SIG-M5 treated with dmso at 0.1 percent for 504 hours (cell line): ENCODE data around the gene MAD1L1.
"Not testable (repeated sequence)": the region's sequence is repeated elsewhere in the genome, so short reads cannot be mapped to it uniquely, and the experiment has no call there.

ENCODE experiments used
- DNase-seq: peaks from one replicate; lab custom pipeline; 2025; ENCODE audit not compliant: unreplicated experiment; lab: John Stamatoyannopoulos, UW

MAD1L1 gene

GRCh38 chr7:1827521-1827981 lies 405.2 kb downstream of the MAD1L1 start:
- not testable (repeated sequence) for DNase-seq

- not testable (repeated sequence) for DNase-seq
These were observed 405.8 kb downstream of the MAD1L1 start for GRCh38 chr7:1826931-1827330.

- no peak for DNase-seq
These were observed 406.6 kb downstream of the MAD1L1 start for GRCh38 chr7:1825897-1826741.

GRCh38 chr7:1825647-1825896 lies 407.2 kb downstream of the MAD1L1 start:
- not testable (repeated sequence) for DNase-seq

- DNase-seq, result not testable (repeated sequence)
These were observed 407.7 kb downstream of the MAD1L1 start for GRCh38 chr7:1824882-1825646.

- DNase-seq, result not testable (repeated sequence)
These were observed 408.4 kb downstream of the MAD1L1 start for GRCh38 chr7:1824151-1824881.

- DNase-seq, result no peak
These were observed 409.2 kb downstream of the MAD1L1 start for GRCh38 chr7:1823376-1824150.

GRCh38 chr7:1819259-1819841 lies 413.4 kb downstream of the MAD1L1 start:
- no peak for DNase-seq

GRCh38 chr7:1818575-1819258 lies 414.0 kb downstream of the MAD1L1 start:
- no peak for DNase-seq

- DNase-seq, result no peak
These were observed 415.6 kb downstream of the MAD1L1 start for GRCh38 chr7:1817061-1817712.

GRCh38 chr7:1816451-1816850 lies 416.3 kb downstream of the MAD1L1 start:
- DNase-seq, result not testable (repeated sequence)

- not testable (repeated sequence) for DNase-seq
These were observed 417.0 kb downstream of the MAD1L1 start for GRCh38 chr7:1815551-1816281.

- DNase-seq, result no peak
These were observed 417.7 kb downstream of the MAD1L1 start for GRCh38 chr7:1815051-1815481.

- DNase-seq, result no peak
These were observed 418.5 kb downstream of the MAD1L1 start for GRCh38 chr7:1814089-1814811.

- DNase-seq, result no peak
These were observed 419.2 kb downstream of the MAD1L1 start for GRCh38 chr7:1813394-1814088.

GRCh38 chr7:1812509-1813393 lies 420.0 kb downstream of the MAD1L1 start:
- no peak for DNase-seq
